GM12878 (cell line): ENCODE measurements around the gene UBE3D. TPM values are rescaled to one million over a fixed set of nuclear protein-coding genes. Genes with fewer than 3 reads are reported as not detected.

Experiments used
- ATAC-seq: fragments of 200-7000 bp; cut with Tn5 transposase; 3 replicates; pipeline ENCODE4 v1.9.1; 2020; ENCODE audit warnings: mild to moderate bottlenecking, moderate library complexity
- BruUV-seq: library from RNA; stranded (reverse); fragments of 400-500 nt; replicated peaks from 2 replicates; lab custom pipeline; 2021; lab: Mats Ljungman, UMichigan
- CTCF ChIA-PET: fragments of 300-600 bp; sonication (Branson Sonifier 250); formaldehyde crosslinking; extraction: SDS; loops from one replicate; lab custom pipeline; 2021; ENCODE audit warnings: inconsistent platforms; lab: Yijun Ruan, JAX
- POLR2A ChIA-PET: fragments of 350-600 bp; formaldehyde crosslinking; extraction: SDS; loops from one replicate; lab custom pipeline; 2021; ENCODE audit warnings: inconsistent platforms; lab: Charles Lee
- RAD21 ChIA-PET: fragments of 300-600 bp; sonication (Branson Sonifier 250); formaldehyde crosslinking; loops from one replicate; lab custom pipeline; 2023; ENCODE audit warnings: antibody characterized with exemption; ENCODE audit not compliant: unreplicated experiment; lab: Charles Lee
- SMC1A ChIA-PET: fragments of 300-600 bp; sonication (Branson Sonifier 250); formaldehyde crosslinking; loops from one replicate; lab custom pipeline; 2023; ENCODE audit not compliant: unreplicated experiment, uncharacterized antibody; lab: Charles Lee
- DNase-seq: peaks from one replicate; pipeline ENCODE4 v3.0.0-alpha.2; 2011; ENCODE audit warnings: low read depth, low spot score
- FAIRE-seq: peaks from 3 replicates; lab custom pipeline; 2011; peaks lifted over from hg19 to GRCh38; lab: Jason Lieb, UNC
- H2AFZ ChIP-seq: 2 replicates; pipeline ENCODE4 v1.6.0; 2011; ENCODE audit warnings: low read depth, low read length, control low read depth; ENCODE audit not compliant: control insufficient read depth
- H3K27ac ChIP-seq: 2 replicates; pipeline ENCODE4 v1.5.1; 2011; ENCODE audit warnings: control low read depth; ENCODE audit not compliant: control insufficient read depth, insufficient read depth
- H3K27me3 ChIP-seq, 2 experiments: replicated peaks in 1 of 2; 2 replicates each; pipeline versions ENCODE4 v1.6.0 to v1.6.1; 2011; ENCODE audit warnings: low read length in 1 of 2; ENCODE audit not compliant: control insufficient read depth in 2 of 2, insufficient read depth in 2 of 2
- H3K36me3 ChIP-seq, 2 experiments: 2 replicates each; pipeline ENCODE4 v1.5.1; 2011; ENCODE audit warnings: low read length in 1 of 2; ENCODE audit not compliant: control insufficient read depth in 2 of 2, insufficient read depth in 2 of 2
- H3K4me1 ChIP-seq: 2 replicates; pipeline ENCODE4 v1.6.1; 2011; ENCODE audit warnings: mild to moderate bottlenecking, low read length, moderate library complexity, mixed read lengths; ENCODE audit not compliant: control insufficient read depth, insufficient read depth
- H3K4me2 ChIP-seq: 2 replicates; pipeline ENCODE4 v1.6.0; 2011; ENCODE audit warnings: control low read depth; ENCODE audit not compliant: control insufficient read depth, insufficient read depth
- H3K4me3 ChIP-seq: fragments of 200-600 bp; sonication (generic); 2 replicates; pipeline ENCODE4 v1.5.1; 2016
- H3K79me2 ChIP-seq: 2 replicates; pipeline ENCODE4 v1.6.0; 2011; ENCODE audit warnings: low read length; ENCODE audit not compliant: control insufficient read depth, insufficient read depth
- H3K9ac ChIP-seq: 2 replicates; pipeline ENCODE4 v1.8.0; 2011; ENCODE audit warnings: low read length, control low read depth, mixed read lengths; ENCODE audit not compliant: control insufficient read depth, insufficient read depth
- H3K9me3 ChIP-seq: replicated peaks from 3 replicates; pipeline ENCODE4 v1.5.1; 2011; ENCODE audit warnings: mild to moderate bottlenecking, low read length; ENCODE audit not compliant: control insufficient read depth, insufficient read depth
- H4K20me1 ChIP-seq: 2 replicates; pipeline ENCODE4 v1.6.0; 2011; ENCODE audit not compliant: control insufficient read depth, insufficient read depth
- E4F1 ChIP-seq: fragments of 450-650 bp; IDR thresholded peaks from 2 replicates; pipeline ENCODE4 v1.6.1; 2018; ENCODE audit warnings: borderline replicate concordance, mild to moderate bottlenecking; ENCODE audit not compliant: partially characterized antibody
- ESRRA ChIP-seq: IDR thresholded peaks from 2 replicates; pipeline ENCODE4 v1.6.1; 2012; ENCODE audit warnings: mild to moderate bottlenecking, low read length, improper control_type of control experiment
- HCFC1 ChIP-seq: fragments of 150-350 bp; IDR thresholded peaks from 2 replicates; pipeline ENCODE4 v1.6.1; 2014; ENCODE audit warnings: low read length
- HDAC6 ChIP-seq: fragments of 200-600 bp; sonication (generic); IDR thresholded peaks from one replicate; pipeline ENCODE4 v1.8.0; 2017; ENCODE audit warnings: antibody characterized with exemption; ENCODE audit not compliant: unreplicated experiment
- NR2C2 ChIP-seq: IDR thresholded peaks from 2 replicates; pipeline ENCODE4 v1.6.1; 2011; ENCODE audit warnings: borderline replicate concordance, low read depth; ENCODE audit not compliant: control insufficient read depth, insufficient read length
- POLR2AphosphoS2 ChIP-seq: IDR thresholded peaks from 2 replicates; pipeline ENCODE4 v1.6.1; 2011; ENCODE audit warnings: low read depth, mild to moderate bottlenecking, low read length, improper control_type of control experiment, moderate library complexity
- RB1 ChIP-seq: fragments of 450-650 bp; formaldehyde crosslinking; IDR thresholded peaks from 2 replicates; pipeline ENCODE4 v1.6.1; 2017; ENCODE audit warnings: mild to moderate bottlenecking, borderline replicate concordance
- SMARCA5 ChIP-seq: fragments of 450-650 bp; IDR thresholded peaks from 2 replicates; pipeline ENCODE4 v1.6.1; 2017; ENCODE audit warnings: mild to moderate bottlenecking
- SPI1 ChIP-seq: IDR thresholded peaks from 2 replicates; pipeline ENCODE4 v1.6.1; 2011; ENCODE audit warnings: low read depth, mild to moderate bottlenecking, low read length, moderate library complexity, borderline replicate concordance; ENCODE audit not compliant: insufficient read depth
- WGBS: methylation state at CpG from one replicate; pipeline ENCODE4 v1.1.6; 2016; ENCODE audit warnings: low lambda C conversion rate; ENCODE audit not compliant: insufficient replicate concordance, insufficient coverage; ENCODE audit errors: missing lambda C conversion rate; 5-methylcytosine and 5-hydroxymethylcytosine counted together
- in situ Hi-C: fragments of 300-500 bp; cut with MboI; formaldehyde crosslinking; loops from 9 replicates; pipeline ENCODE4 v1.14.3; 2018; ENCODE audit warnings: mixed read lengths
- intact Hi-C: fragments of 100-400 bp; cut with micrococcal nuclease; formaldehyde crosslinking; loops from one replicate; pipeline ENCODE4 v1.14.2; 2022; ENCODE audit not compliant: unreplicated experiment
- polyA plus RNA-seq, 11 experiments: library from polyadenylated mRNA; depleted of rRNA in 4 of 11; unstranded in 6 of 11; stranded (reverse) in 5 of 11; fragments of >200 nt; fragmentation: Nextera tagmentation in 4 of 11; fragmentation: Illumina TruSeq in 1 of 11; extraction: Ambion mirVana in 4 of 11; extraction: Trizol in 1 of 11; gene quantifications; 1 replicate in 1 of 11; 2 replicates in 10 of 11; pipeline versions ENCODE4 v1.2.1 to v1.2.3, GENCODE V29; 2011 to 2016; ENCODE audit warnings: inconsistent platforms in 2 of 11, missing spikeins in 2 of 11, low read depth in 1 of 11
- total RNA-seq, 4 experiments: library from RNA; depleted of rRNA in 3 of 4; stranded (reverse); fragments of >200 nt in 3 of 4; fragmentation: Illumina TruSeq in 1 of 4; extraction: Trizol in 1 of 4; gene quantifications; 2 replicates each; pipeline versions ENCODE4 v1.2.1 to v1.2.3, GENCODE V29; 2013 to 2021
- TF ChIP-seq, protein P1 (sequence below): IDR thresholded peaks from 2 replicates; pipeline ENCODE4 v1.6.1; 2012; ENCODE audit warnings: low read length, inconsistent platforms
- TF ChIP-seq, protein P2 (sequence below): IDR thresholded peaks from 2 replicates; pipeline ENCODE4 v1.6.1; 2011; ENCODE audit warnings: low read depth, low read length, improper control_type of control experiment, borderline replicate concordance

UBE3D gene
- total and polyA plus RNA-seq, 10 of the 15 experiments (the other 5 are each of a cell fraction or from before 2014, with no cell fraction given) = 4.3 to 9.0 (median 7.5) TPM

GRCh38 chr6:82872185-82872584 is 193.5 kb downstream of the UBE3D start:
- no peak overlapping the region for H3K9ac ChIP-seq
- 87% methylated on average over 1 of the region's 1 CpG for WGBS
- RAD21 ChIA-PET = no interaction called here
- FAIRE-seq = no peak
- H3K79me2 ChIP-seq = no peaks in the 10 kb centered on the region
- in situ Hi-C loops = no loop called here
- no peak for ATAC-seq
- no peak overlapping the region for H3K4me2 ChIP-seq
- H4K20me1 ChIP-seq = no peaks in the 10 kb centered on the region
- TF ChIP-seq NR2C2 = no peak
- TF ChIP-seq HDAC6 = no peak
- TF ChIP-seq, protein P1, sequence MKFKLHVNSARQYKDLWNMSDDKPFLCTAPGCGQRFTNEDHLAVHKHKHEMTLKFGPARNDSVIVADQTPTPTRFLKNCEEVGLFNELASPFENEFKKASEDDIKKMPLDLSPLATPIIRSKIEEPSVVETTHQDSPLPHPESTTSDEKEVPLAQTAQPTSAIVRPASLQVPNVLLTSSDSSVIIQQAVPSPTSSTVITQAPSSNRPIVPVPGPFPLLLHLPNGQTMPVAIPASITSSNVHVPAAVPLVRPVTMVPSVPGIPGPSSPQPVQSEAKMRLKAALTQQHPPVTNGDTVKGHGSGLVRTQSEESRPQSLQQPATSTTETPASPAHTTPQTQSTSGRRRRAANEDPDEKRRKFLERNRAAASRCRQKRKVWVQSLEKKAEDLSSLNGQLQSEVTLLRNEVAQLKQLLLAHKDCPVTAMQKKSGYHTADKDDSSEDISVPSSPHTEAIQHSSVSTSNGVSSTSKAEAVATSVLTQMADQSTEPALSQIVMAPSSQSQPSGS = no peak
- no peak for TF ChIP-seq E4F1
- no peak for TF ChIP-seq SPI1
- no peak for TF ChIP-seq SMARCA5
- TF ChIP-seq HCFC1 = no peak
- TF ChIP-seq, protein P2, sequence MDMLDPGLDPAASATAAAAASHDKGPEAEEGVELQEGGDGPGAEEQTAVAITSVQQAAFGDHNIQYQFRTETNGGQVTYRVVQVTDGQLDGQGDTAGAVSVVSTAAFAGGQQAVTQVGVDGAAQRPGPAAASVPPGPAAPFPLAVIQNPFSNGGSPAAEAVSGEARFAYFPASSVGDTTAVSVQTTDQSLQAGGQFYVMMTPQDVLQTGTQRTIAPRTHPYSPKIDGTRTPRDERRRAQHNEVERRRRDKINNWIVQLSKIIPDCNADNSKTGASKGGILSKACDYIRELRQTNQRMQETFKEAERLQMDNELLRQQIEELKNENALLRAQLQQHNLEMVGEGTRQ = no peak
- no peak for TF ChIP-seq ESRRA
- no peak for TF ChIP-seq POLR2AphosphoS2
- no peak for TF ChIP-seq RB1
- TF ChIP-seq, all 136 proteins: peak for 0
- no TSS peak for BruUV-seq
- ChIA-PET POLR2A (no interaction called here), CTCF (no interaction called here), SMC1A (no interaction called here)
- H3K27me3 ChIP-seq = no peaks in the 10 kb centered on the region
- H3K27ac ChIP-seq = no peak overlapping the region
- intact Hi-C loops = no loop called here
- H3K9me3 ChIP-seq = no peaks in the 10 kb centered on the region
- no peak overlapping the region for H3K4me3 ChIP-seq
- DNase-seq = no peak
- no peaks in the 10 kb centered on the region for H3K36me3 ChIP-seq
- H3K4me1 ChIP-seq = no peaks in the 10 kb centered on the region
- H2AFZ ChIP-seq = no peak overlapping the region
